Naive thymus-derived CD8-positive, alpha-beta T cell (primary cell): Measurements from ENCODE around the gene RAB11FIP4. TPM values are rescaled to one million over a fixed set of nuclear protein-coding genes. Genes with fewer than 3 reads are reported as not detected.
A peak's percentile ranks its signal among the peaks of the same experiment; 100 is the strongest.
"Not testable (repeated sequence)": the region's sequence is repeated elsewhere in the genome, so short reads cannot be mapped to it uniquely, and the experiment has no call there.

Source experiments
- ATAC-seq, 2 donors: fragments of 150-1000 bp; cut with Tn5 transposase in 1 of 2; sonication (Bioruptor Pico), chemical (Tn5 transposase) in 1 of 2; 1 replicate in 1 of 2; 2 replicates in 1 of 2; pipeline ENCODE4 v1.10.0; 2021; ENCODE audit warnings: mild to moderate bottlenecking in 2 of 2, moderate library complexity in 2 of 2
- POLR2A ChIA-PET: fragments of 350-600 bp; sonication (Branson Sonifier 250); formaldehyde crosslinking; loops from one replicate; lab custom pipeline; 2021; ENCODE audit warnings: antibody characterized with exemption; lab: Charles Lee
- DNase-seq, 10 donors: peaks; one replicate each; pipeline versions ENCODE4 v3.0.0 to v3.0.0-alpha.2; 2020 to 2022
- H3K27ac Mint-ChIP-seq, 10 donors: one replicate each; pipeline ENCODE4 v1.8.0; 2020 to 2022; ENCODE audit warnings: mild to moderate bottlenecking in 10 of 10, mixed read lengths in 10 of 10, moderate library complexity in 4 of 10, inconsistent platforms in 1 of 10
- H3K27me3 Mint-ChIP-seq, 5 donors: one replicate each; pipeline ENCODE4 v1.8.0; 2021 to 2022; ENCODE audit warnings: mixed read lengths in 5 of 5
- H3K36me3 Mint-ChIP-seq, 3 donors: one replicate each; pipeline ENCODE4 v1.8.0; 2020 to 2022; ENCODE audit warnings: mixed read lengths in 3 of 3, mild to moderate bottlenecking in 2 of 3, inconsistent platforms in 1 of 3
- H3K4me1 Mint-ChIP-seq, 4 donors: one replicate each; pipeline ENCODE4 v1.8.0; 2021 to 2022; ENCODE audit warnings: mixed read lengths in 4 of 4
- H3K4me3 Mint-ChIP-seq, 10 donors: one replicate each; pipeline ENCODE4 v1.8.0; 2020 to 2022; ENCODE audit warnings: mild to moderate bottlenecking in 10 of 10, mixed read lengths in 10 of 10, moderate library complexity in 6 of 10, inconsistent platforms in 1 of 10
- H3K9me3 Mint-ChIP-seq, 9 donors: one replicate each; pipeline ENCODE4 v1.8.0; 2020 to 2022; ENCODE audit warnings: mixed read lengths in 9 of 9, mild to moderate bottlenecking in 3 of 9, inconsistent platforms in 1 of 9, moderate library complexity in 1 of 9
- polyA plus RNA-seq, 3 donors: library from polyadenylated mRNA; unstranded; fragments of 300-500 nt; fragmentation: Illumina TruSeq; gene quantifications; one replicate each; pipeline ENCODE4 v1.2.3, GENCODE V29; 2021
- total RNA-seq, 8 experiments: library from RNA in 2 of 8; stranded (reverse) in 2 of 8; gene quantifications; one replicate each; pipeline ENCODE4 v1.2.3 and lab custom pipeline; 2021 to 2026

RAB11FIP4 gene, protein sequence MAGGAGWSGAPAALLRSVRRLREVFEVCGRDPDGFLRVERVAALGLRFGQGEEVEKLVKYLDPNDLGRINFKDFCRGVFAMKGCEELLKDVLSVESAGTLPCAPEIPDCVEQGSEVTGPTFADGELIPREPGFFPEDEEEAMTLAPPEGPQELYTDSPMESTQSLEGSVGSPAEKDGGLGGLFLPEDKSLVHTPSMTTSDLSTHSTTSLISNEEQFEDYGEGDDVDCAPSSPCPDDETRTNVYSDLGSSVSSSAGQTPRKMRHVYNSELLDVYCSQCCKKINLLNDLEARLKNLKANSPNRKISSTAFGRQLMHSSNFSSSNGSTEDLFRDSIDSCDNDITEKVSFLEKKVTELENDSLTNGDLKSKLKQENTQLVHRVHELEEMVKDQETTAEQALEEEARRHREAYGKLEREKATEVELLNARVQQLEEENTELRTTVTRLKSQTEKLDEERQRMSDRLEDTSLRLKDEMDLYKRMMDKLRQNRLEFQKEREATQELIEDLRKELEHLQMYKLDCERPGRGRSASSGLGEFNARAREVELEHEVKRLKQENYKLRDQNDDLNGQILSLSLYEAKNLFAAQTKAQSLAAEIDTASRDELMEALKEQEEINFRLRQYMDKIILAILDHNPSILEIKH
- total RNA-seq (10 to 100 TPM; 49.7 to 51.1 TPM), polyA plus RNA-seq (10 to 100 TPM; 14.9 to 18.6 (median 17.5) TPM), total RNA-seq (lab: John Stamatoyannopoulos, UW) (38.0 to 354 (median 144) reads per million in 6 experiments)

DNA sequence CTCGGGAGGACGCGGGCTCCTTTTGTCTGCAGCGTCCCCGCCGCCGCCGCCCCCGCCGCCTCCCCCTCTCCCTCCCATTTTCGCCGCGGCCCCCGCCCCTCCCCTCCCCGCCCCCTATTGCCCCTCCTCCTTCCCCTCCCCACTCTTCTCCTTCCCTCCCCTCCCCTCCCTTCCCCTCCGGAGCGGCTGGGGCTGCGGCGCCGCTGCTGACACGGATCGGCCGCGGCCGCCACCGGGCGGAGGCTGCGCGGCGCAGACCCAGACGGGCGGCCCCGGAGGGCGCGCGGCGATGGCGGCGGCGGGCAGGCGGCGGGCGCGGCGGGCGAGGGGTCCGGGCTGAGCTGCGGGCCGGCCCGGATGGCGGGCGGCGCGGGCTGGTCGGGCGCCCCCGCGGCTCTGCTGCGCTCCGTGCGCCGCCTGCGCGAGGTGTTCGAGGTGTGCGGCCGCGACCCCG is at the start of gene RAB11FIP4:
Gene RAB11FIP4, plus strand, starts transcription at position 180 of the 454 bp plus-strand sequence. Its CDS starts 178 bp downstream, at position 358.
- peak; percentile 56 to 75 for ATAC-seq
- H3K9me3 Mint-ChIP-seq = no peaks in the 10 kb centered on the region
- H3K4me1 Mint-ChIP-seq = peaks cover 9 to 17% (median 15%) of the 10 kb centered on the region in 4 donors
- DNase-seq = peak in 2 of 10 donors; percentile 12 to 40
- H3K27ac Mint-ChIP-seq = peak within 1 kb of the TSS in 4 of 10 donors; percentile 13 to 74 (median 52)
- peak within 1 kb of the TSS; percentile 63 to 85 (median 78) for H3K4me3 Mint-ChIP-seq
- peaks cover 0 to 4% (median 0%) of the 10 kb centered on the region in 3 donors for H3K36me3 Mint-ChIP-seq
- peaks cover 31 to 57% (median 43%) of the 10 kb centered on the region in 5 donors for H3K27me3 Mint-ChIP-seq
- POLR2A ChIA-PET = no interaction called here

- POLR2A ChIA-PET, DNase-seq, H3K4me1 Mint-ChIP-seq, H3K27me3 Mint-ChIP-seq, H3K27ac Mint-ChIP-seq, H3K9me3 Mint-ChIP-seq, ATAC-seq, H3K4me3 Mint-ChIP-seq: not testable (repeated sequence)
- peaks cover 14 to 57% (median 31%) of the 10 kb centered on the region in 3 donors for H3K36me3 Mint-ChIP-seq
These were observed 46.2 kb upstream of the RAB11FIP4 start for GRCh38 chr17:31345191-31345747.

DNA sequence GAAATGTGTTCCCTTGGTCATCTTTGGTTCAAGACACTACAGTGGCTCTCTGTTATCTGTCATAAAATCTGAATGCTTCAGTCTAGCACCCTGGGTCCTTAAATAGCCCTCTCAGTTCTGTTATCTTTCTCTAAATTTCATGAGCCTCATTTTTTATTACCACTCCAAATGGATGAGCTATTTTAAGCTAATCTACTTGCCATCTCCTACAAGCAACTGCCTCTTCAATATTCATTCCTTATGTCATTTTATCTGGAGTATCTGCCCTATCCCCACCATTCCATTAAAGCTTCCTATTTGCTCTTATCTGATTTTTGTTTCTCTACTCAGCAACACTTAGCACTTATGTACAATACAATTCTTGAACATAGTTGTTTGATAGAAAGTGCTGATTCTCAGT is 42.0 kb upstream of the RAB11FIP4 start:
- Mint-ChIP-seq H3K27me3 (no peaks in the 10 kb centered on the region), H3K27ac (no peak overlapping the region), H3K4me1 (peaks cover 0 to 6% (median 0%) of the 10 kb centered on the region in 4 donors), H3K9me3 (no peaks in the 10 kb centered on the region), H3K4me3 (no peak overlapping the region), H3K36me3 (peaks cover 13 to 56% (median 34%) of the 10 kb centered on the region in 3 donors)
- DNase-seq = no peak
- no peak for ATAC-seq
- POLR2A ChIA-PET = interaction anchor here (0.6 kb wide), 1 partner anchor 446 kb away, joined by 3 read pairs; no protein-coding TSS in a partner anchor

- no peaks in the 10 kb centered on the region for H3K27me3 Mint-ChIP-seq
- POLR2A ChIA-PET = no interaction called here
- peaks cover 0 to 4% (median 0%) of the 10 kb centered on the region in 4 donors for H3K4me1 Mint-ChIP-seq
- no peaks in the 10 kb centered on the region for H3K9me3 Mint-ChIP-seq
- peaks cover 4 to 79% (median 56%) of the 10 kb centered on the region in 3 donors for H3K36me3 Mint-ChIP-seq
- no peak overlapping the region for H3K4me3 Mint-ChIP-seq
- ATAC-seq (no peak), DNase-seq (no peak)
- no peak overlapping the region for H3K27ac Mint-ChIP-seq
These were observed 35.5 kb upstream of the RAB11FIP4 start for GRCh38 chr17:31355935-31356334.

- POLR2A ChIA-PET = no interaction called here
- Mint-ChIP-seq H3K9me3 (no peaks in the 10 kb centered on the region), H3K27ac (no peak overlapping the region), H3K27me3 (no peaks in the 10 kb centered on the region), H3K4me3 (no peak overlapping the region), H3K36me3 (peaks cover 4 to 81% (median 52%) of the 10 kb centered on the region in 3 donors), H3K4me1 (peaks cover 0 to 4% (median 0%) of the 10 kb centered on the region in 4 donors)
- DNase-seq (no peak), ATAC-seq (no peak)
These were observed 34.4 kb upstream of the RAB11FIP4 start for GRCh38 chr17:31357091-31357490.

DNA sequence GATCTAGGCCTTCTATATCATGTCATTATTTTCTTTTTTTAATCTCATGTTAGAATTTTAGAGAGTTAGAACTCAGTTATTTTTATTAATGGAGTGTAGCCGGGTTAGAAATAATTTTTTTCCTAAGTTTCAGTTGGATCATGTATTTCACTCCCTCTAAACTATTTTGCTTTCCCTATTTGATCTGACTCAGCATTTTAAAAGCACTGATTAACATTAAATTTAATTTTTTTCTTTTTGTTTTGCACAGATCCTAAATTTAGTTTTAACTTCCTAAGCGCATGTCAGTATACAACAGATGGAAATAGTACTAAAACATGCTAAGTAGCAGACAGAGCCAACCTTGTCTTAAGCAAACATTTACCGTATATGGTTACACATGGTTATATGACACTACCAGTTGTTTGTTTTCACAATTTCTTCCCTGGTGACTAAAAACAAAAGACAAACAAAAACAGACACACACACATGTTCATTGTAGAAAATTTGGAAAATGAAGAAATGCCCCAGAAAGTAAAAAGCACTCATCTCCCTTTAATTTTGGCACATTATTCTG is 33.6 kb upstream of the RAB11FIP4 start:
- Mint-ChIP-seq H3K27ac (no peak overlapping the region), H3K4me1 (peaks cover 0 to 4% (median 0%) of the 10 kb centered on the region in 4 donors), H3K9me3 (no peaks in the 10 kb centered on the region), H3K27me3 (no peaks in the 10 kb centered on the region), H3K36me3 (peaks cover 4 to 82% (median 46%) of the 10 kb centered on the region in 3 donors), H3K4me3 (no peak overlapping the region)
- POLR2A ChIA-PET = no interaction called here
- ATAC-seq = no peak
- no peak for DNase-seq

DNA sequence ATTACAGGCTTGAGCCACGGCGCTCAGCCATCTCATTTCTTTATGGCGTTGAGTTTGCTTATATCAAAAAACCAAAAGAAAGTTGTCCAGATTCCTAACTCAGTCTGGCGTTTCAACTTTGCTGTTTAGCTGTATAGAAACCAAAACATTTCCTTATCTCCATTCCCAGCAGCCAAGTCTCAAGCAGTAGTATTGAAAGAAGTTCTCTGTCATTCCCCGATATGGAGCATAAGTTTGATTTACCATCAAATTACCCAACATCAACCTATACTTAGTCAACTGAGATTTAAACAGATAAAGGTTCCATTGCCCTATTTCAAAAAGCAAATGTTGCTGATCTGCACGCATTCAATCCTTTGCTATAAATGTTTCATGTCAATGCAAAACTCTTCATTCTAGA is 27.5 kb upstream of the RAB11FIP4 start:
- H3K4me1 Mint-ChIP-seq = peaks cover 0 to 2% (median 0%) of the 10 kb centered on the region in 4 donors
- no peaks in the 10 kb centered on the region for H3K9me3 Mint-ChIP-seq
- no peaks in the 10 kb centered on the region for H3K27me3 Mint-ChIP-seq
- no peak overlapping the region for H3K27ac Mint-ChIP-seq
- no peak overlapping the region for H3K4me3 Mint-ChIP-seq
- H3K36me3 Mint-ChIP-seq = peaks cover 4 to 63% (median 22%) of the 10 kb centered on the region in 3 donors
- DNase-seq (no peak), ATAC-seq (no peak)
- POLR2A ChIA-PET = interaction anchor here (0.7 kb wide), 1 partner anchor 8 kb away, joined by 4 read pairs; no protein-coding TSS in a partner anchor

DNA sequence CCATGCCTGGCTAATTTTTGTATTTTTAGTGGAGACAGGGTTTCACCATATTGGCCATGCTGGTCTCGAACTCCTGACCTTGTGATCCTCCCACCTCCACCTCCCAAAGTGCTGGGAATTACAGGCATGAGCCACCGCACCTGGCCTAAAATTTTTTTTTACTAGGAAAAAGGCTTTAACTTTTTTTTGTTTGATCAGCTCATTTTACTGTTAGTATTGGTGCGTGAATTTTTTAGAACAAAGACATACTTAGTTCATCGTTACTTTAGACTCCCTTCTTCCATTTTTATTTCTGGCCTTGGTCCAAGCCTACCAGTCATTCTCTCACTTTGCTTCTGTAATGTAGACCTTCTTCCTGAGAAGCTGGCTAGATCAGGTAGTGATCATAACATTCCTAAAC is 25.4 kb upstream of the RAB11FIP4 start:
- no peak for DNase-seq
- Mint-ChIP-seq H3K4me1 (peaks cover 0 to 3% (median under 1%) of the 10 kb centered on the region in 4 donors), H3K27me3 (no peaks in the 10 kb centered on the region), H3K4me3 (no peak overlapping the region), H3K27ac (no peak overlapping the region), H3K36me3 (peaks cover 0 to 44% (median 9%) of the 10 kb centered on the region in 3 donors), H3K9me3 (no peaks in the 10 kb centered on the region)
- POLR2A ChIA-PET = no interaction called here
- ATAC-seq = no peak

DNA sequence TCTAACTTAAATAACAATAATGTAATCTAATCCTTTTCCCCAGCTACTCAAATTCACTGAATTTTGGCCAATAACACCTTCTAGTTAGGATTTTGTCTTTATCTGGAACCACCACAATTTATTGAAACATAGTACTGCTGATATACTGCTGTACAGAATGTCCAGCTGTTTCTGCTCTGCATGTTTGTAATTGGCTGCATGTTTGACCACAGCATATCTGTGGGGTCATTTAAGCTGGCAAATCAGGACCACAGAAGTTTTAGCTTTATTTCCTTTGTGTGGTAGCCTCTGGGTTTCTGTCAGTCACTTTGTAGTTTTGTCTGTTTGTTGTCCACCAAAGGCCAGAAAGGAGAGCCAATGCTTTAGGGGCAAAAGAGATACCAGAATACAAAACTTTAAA is 22.2 kb upstream of the RAB11FIP4 start:
- peak overlapping the region in 4 of 10 donors; percentile 0 to 52 (median 16) for H3K27ac Mint-ChIP-seq
- DNase-seq = no peak
- H3K4me1 Mint-ChIP-seq = peaks cover 5 to 22% (median 15%) of the 10 kb centered on the region in 4 donors
- no peak overlapping the region for H3K4me3 Mint-ChIP-seq
- POLR2A ChIA-PET = no interaction called here
- no peaks in the 10 kb centered on the region for H3K27me3 Mint-ChIP-seq
- peaks cover 5 to 23% (median 7%) of the 10 kb centered on the region in 3 donors for H3K36me3 Mint-ChIP-seq
- no peaks in the 10 kb centered on the region for H3K9me3 Mint-ChIP-seq
- no peak for ATAC-seq

- Mint-ChIP-seq H3K4me1 (peaks cover 5 to 24% (median 15%) of the 10 kb centered on the region in 4 donors), H3K9me3 (no peaks in the 10 kb centered on the region), H3K27me3 (no peaks in the 10 kb centered on the region), H3K27ac (peak overlapping the region in 3 of 10 donors; percentile 5 to 46 (median 41)), H3K4me3 (no peak overlapping the region), H3K36me3 (peaks cover 6 to 22% (median 7%) of the 10 kb centered on the region in 3 donors)
- POLR2A ChIA-PET = interaction anchor here (0.6 kb wide), 1 partner anchor 8 kb away, joined by 4 read pairs; no protein-coding TSS in a partner anchor
- DNase-seq (no peak), ATAC-seq (no peak)
These were observed 19.9 kb upstream of the RAB11FIP4 start for GRCh38 chr17:31371511-31372097.

GRCh38 chr17:31373150-31374093 is 18.1 kb upstream of the RAB11FIP4 start:
- Mint-ChIP-seq H3K4me1 (peaks cover 5 to 24% (median 15%) of the 10 kb centered on the region in 4 donors), H3K4me3 (no peak overlapping the region), H3K9me3 (no peaks in the 10 kb centered on the region), H3K27ac (peak overlapping the region in 1 of 10 donors; percentile 15), H3K27me3 (no peaks in the 10 kb centered on the region), H3K36me3 (peaks cover 6 to 17% (median 10%) of the 10 kb centered on the region in 3 donors)
- peak; percentile 84 to 95 for ATAC-seq
- POLR2A ChIA-PET = no interaction called here
- peak in 5 of 10 donors; percentile 30 to 70 (median 64) for DNase-seq
